GM12801 (cell line): Measurements from ENCODE around the gene RLBP1.

Source experiments
- TF ChIP-seq, protein P1 (sequence below): IDR thresholded peaks from one replicate; pipeline ENCODE4 v1.5.1; 2011; ENCODE audit warnings: control low read depth; ENCODE audit not compliant: insufficient read length; ENCODE audit errors: extremely low read depth

Gene RLBP1

DNA sequence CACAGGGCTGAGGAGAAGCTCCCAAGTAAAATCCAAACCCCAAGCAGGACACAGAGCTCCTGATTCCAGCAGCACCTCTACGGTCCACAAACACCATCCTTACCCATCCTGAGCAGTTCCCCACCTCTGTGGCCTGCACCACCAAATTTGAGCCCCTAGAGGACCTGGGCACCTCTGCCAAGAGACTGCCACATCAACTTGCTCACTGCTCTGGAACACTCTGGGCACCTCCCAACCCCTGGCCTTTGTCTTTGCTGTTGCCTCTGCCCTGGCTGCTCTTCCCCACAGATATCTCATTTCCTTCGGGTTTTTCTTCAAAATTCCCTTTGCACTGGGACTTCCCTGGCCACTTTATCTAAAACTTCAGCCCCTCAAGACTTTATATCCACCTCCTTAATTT lies 5.8 kb downstream of the RLBP1 start:
- TF ChIP-seq, protein P1, sequence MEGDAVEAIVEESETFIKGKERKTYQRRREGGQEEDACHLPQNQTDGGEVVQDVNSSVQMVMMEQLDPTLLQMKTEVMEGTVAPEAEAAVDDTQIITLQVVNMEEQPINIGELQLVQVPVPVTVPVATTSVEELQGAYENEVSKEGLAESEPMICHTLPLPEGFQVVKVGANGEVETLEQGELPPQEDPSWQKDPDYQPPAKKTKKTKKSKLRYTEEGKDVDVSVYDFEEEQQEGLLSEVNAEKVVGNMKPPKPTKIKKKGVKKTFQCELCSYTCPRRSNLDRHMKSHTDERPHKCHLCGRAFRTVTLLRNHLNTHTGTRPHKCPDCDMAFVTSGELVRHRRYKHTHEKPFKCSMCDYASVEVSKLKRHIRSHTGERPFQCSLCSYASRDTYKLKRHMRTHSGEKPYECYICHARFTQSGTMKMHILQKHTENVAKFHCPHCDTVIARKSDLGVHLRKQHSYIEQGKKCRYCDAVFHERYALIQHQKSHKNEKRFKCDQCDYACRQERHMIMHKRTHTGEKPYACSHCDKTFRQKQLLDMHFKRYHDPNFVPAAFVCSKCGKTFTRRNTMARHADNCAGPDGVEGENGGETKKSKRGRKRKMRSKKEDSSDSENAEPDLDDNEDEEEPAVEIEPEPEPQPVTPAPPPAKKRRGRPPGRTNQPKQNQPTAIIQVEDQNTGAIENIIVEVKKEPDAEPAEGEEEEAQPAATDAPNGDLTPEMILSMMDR, result no peak

DNA sequence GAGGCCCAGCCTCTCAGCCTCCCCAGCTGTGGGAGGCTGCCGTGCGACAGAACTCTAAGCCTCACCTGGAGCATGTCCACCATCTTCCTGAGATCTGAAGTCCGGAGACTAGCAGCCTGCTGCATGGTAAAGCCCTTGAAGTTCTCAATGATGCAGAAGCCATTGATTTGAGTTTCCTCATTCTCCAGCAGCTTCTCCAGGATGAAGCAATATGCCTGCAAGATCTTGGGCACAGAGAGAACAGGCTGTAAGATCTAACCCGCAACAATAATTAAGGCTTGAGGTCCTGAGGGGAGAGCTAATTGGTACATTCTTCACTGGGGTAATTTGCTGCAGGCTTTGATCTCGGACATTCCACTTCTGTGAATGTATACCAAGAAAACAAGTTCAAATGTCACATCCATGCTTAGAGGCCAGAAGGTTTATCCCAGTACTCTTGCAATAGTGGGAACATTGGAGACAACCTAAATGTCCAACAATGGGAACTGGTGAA lies 9.7 kb downstream of the RLBP1 start:
- TF ChIP-seq, protein P1, result no peak

DNA sequence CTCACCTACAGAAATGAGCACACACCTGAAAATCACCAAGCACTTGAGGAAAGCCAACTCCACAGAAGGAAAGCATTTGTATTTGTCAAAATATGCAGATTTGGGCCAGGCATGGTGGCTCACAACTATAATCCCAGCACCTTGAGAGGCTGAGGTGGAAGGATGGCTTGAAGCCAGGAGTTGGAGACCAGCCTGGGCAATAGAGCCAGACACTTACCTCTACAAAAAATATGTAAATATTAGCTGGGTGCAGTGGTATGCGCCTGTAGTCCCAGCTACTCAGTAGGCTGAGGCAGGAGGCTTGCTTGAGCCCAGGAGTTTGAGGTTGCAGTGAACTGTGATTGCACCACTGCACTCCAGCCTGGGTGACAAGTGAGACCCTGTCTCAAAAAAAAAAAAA lies 12.3 kb downstream of the RLBP1 start:
- TF ChIP-seq, protein P1, result no peak

DNA sequence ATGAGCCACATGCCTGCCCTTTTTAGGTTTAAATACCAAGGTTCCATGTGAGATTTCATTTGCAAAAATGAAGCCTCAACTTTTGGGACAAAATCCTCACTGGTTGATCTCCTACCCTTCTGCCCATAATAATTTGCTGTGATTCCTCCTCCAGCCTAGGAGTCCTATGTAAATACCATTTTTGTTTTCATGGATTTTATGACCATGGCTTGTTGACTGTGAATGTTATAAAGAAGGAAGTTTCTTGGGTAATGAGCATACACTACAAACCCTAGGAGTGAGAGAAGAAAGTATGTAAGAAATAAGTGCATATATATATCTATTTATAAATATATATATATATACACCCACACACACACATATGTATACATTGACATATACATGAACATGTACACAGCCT lies 13.1 kb downstream of the RLBP1 start:
- TF ChIP-seq, protein P1, result no peak

DNA sequence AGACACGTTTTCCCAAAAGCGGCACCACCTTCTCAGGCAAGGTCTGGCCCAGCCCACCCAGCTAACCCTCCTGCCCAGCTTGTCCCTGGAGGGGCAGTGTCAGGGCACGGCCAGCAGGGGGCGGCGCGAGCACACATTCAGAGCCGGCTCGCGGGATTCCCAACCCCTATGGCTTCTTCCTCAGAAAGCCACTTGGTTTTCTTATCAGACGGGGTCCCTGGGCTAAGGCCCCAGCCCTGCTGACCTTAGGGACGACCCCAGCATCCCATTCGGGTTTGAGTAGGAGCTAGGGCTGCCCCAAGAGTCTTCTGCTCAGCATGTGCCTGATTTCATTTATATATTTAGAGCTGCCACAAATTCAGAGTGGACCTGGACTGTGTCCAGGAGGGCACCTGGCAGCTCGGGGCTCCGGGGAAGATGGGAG lies 14.5 kb downstream of the RLBP1 start:
- TF ChIP-seq, protein P1, result no peak

DNA sequence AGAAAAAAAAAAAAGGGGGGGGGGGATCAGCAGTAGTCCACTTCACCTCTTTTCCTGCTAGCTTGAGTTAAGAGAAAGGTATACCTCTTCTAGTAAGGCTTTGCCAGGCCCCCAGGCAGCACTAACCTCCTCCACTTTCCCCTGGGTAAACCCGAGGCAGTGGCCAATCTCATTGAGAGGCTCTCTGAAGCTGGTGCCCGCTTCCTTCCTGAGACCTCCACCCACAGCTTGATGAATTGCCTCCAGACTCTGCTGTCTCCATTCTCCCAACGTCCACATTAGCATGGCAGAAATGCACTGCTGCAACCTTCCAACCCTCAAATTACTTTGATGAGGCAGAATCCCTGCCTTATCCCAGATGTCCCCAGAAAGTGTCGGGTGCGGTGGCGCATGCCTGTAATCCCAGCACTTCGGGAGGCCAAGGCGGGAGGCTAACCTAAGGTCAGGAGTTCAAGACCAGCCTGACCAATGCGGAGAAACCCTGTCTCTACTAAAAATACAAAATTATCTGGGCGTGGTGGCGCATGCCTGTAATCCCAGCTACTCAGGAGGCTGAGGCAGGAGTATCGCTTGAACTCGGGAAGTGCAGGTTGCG lies 15.3 kb downstream of the RLBP1 start:
- TF ChIP-seq, protein P1, result no peak

DNA sequence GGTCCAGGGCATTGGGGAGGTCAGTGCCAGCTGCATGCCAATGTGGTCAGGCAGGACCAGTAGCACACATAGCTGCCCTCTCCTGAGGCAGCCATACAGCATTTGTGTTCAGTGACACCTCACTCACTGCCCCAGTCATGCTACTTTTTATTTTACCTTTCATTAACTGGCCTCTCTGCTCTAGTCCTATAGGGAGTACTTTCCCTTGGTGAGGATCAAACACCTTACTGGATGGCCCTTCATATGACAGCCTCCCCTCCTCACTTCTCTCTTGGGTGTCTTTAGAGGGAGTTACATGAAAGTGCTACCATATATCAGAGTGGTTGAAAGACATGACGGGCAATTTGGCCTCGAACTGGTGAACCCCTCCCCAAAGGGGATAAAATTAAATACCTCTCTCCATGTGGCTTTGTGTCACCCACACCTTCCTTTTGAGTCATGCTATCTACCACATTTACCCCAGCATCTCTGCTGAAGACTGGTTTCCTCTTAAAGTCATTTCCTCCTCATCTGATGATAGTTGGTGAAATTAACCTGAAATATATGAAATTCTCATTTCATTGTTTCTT lies 17.6 kb downstream of the RLBP1 start:
- TF ChIP-seq, protein P1, result no peak
